ENCODE data around the gene NYAP2. TPM values are rescaled to one million over a fixed set of nuclear protein-coding genes. Genes with fewer than 3 reads are reported as not detected.

The NYAP2 gene
- polyA plus RNA-seq, 4 donors = 0.05 TPM; not detected in 3

- no peak for DNase-seq (ENCODE audit: low read depth in 4 of 4, low spot score in 3 of 4)
Measured at GRCh38 chr2:225536036-225536435, 136.5 kb downstream of the NYAP2 start.

DNA sequence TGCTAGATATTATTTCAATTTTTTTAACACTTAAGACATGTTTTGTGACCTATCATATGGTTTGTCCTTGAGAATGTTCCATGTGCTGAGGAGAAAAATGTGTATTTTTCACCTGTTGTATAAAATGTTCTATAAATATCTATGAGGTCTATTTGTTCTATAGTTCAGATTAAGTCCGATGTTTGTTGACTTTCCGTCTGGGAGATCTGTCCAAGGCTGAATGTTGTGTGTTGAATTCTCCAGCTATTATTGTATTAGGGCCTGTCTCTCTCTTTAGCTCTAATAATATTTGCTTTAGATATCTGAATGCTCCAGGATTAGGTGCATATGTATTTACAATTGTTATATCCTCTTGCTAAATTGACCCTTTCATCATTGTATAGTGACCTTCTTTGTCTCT lies 144.1 kb downstream of the NYAP2 start:
- DNase-seq (ENCODE audit: low read depth in 4 of 4, low spot score in 3 of 4) = no peak

- no peak for DNase-seq (ENCODE audit: low read depth in 4 of 4, low spot score in 3 of 4)
Measured at GRCh38 chr2:225556461-225556860, 157.0 kb downstream of the NYAP2 start.

DNA sequence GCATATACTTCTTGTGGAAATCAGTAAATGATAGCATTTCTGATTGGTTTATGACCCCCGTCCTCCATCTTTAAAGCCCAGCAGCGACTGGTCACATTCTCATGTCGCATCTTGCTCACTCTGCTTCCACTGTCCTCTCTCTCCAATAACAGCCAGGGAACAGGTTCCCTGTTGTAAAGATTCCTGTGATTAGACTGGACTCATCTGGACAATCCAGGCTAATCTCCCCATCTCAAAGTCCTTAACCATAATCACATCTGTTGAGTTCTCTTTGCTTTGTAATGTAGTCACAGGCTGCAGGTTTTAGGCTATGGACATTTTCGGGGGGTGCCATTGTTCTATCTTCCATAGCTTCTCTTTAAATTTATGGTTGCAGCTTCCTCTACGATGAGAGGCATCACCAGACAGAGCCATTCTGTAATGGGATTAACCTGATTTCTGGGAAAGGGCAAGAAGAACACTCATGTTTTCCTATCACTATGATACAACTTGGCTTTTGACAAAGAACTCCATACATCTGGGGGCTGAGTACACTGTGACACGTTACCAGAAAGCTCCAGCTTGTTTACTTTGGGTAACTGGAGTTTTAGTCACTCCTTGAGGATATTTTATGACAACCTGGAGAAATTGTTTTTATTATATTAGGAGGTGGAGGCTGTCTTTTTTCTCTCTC lies 159.0 kb downstream of the NYAP2 start:
- no peak for DNase-seq (ENCODE audit: low read depth in 4 of 4, low spot score in 3 of 4)

DNA sequence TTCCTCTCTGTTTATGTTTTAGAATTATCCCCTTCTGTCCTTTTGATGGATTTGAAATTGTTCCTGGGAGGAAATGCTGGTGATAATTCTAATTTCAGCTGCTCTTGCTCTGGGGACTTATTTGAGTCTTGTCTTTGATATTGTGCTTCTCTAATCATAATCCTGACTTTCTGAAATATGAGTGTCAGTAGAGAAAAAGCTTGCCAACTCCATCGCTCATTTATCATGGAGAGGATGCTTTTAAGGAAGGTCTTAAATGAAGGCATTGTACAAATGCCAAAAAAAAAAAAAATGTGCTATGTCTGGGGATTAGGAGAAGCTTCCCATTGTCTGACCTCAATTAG lies 159.5 kb downstream of the NYAP2 start:
- no peak for DNase-seq (ENCODE audit: low read depth in 4 of 4, low spot score in 3 of 4)

DNA sequence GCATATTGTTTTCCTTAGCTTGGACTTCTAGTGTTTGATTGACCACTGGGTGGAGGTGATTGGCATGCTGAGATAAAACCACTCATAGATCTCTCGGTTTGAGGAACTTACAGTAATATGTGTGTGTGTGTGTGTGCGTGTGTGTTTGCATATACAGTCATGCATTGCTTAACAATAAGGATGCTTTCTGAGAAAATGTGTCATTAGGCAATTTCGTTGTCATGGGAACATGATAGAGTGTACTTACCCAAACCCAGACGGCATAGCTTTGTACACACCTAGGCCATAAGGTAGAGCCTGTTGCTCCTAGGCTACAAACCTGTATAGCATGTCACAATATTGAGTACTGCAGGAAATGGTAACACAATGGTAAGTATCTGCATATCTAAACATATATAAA lies 167.3 kb downstream of the NYAP2 start:
- no peak for DNase-seq (ENCODE audit: low read depth in 4 of 4, low spot score in 3 of 4)

- no peak for DNase-seq (ENCODE audit: low read depth in 4 of 4, low spot score in 3 of 4)
Measured at GRCh38 chr2:225569995-225570394, 170.5 kb downstream of the NYAP2 start.

DNA sequence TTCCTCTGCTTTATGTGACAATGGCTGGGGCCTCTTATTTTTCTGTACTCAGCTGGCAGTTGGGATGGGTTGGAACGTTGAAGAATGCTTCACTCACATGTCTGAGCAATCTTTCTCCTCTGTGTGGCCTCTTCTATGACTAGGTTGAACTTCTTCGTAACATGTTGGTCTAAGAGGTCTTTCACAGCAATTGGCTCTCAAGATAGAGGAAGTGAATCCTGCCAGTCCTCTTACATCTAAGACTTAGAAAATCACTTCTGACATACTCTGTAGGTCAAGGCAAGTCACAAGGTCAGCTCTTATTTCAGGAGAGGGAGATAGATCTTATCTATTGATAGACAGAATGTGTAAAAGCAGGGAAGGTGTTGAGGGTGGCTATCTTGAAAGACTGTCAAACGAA lies 174.1 kb downstream of the NYAP2 start:
- no peak for DNase-seq (ENCODE audit: low read depth in 4 of 4, low spot score in 3 of 4)

DNA sequence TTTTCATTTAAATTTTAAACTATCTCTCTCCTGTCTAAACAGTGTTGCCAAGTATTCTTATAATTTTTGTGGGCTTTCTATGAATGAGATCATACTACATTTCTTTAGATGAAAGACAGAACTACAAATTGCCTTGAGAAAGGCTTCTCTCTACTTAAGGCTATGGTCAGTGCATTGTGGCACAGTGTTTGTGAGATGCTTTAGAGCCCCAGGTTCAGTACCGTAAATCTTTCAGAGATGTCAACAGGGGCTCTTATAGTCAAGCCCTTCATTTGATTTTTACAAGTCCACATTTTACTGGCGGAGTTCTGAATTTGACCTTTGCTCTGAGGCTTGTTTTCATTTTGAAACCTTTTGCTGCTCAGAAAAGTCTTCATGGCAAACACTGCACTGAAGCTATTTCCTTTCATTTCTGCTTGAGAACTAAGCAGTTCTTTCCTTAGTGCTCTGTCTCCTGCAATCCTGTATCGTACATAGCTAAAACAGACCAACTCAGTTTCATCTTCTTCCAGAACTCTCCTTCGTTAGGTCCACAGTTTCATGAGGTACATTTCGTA lies 175.2 kb downstream of the NYAP2 start:
- DNase-seq (ENCODE audit: low read depth in 4 of 4, low spot score in 3 of 4) = no peak

DNA sequence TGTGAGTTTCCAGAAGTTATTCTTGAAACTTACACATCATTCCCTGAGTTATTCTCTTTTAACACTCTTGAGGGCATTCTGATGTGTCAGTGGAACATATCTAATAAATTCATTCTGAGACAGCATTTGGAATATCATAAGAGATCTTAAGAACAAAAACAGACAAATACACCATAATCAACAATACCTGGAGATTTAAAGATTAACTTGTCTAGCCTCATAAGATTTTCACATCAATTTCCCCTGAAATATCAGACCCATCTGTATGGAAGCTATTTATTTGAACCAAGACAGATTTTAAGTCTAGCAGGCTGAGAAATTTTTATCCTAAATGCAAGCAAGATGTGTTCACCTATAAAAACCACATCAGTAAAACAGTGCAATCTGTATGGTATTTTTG lies 181.6 kb downstream of the NYAP2 start:
- no peak for DNase-seq (ENCODE audit: low read depth in 4 of 4, low spot score in 3 of 4)

- no peak for DNase-seq (ENCODE audit: low read depth in 4 of 4, low spot score in 3 of 4)
Measured at GRCh38 chr2:225581906-225582305, 182.4 kb downstream of the NYAP2 start.

GRCh38 chr2:225582355-225583116 lies 183.0 kb downstream of the NYAP2 start:
- no peak for DNase-seq (ENCODE audit: low read depth in 4 of 4, low spot score in 3 of 4)

DNA sequence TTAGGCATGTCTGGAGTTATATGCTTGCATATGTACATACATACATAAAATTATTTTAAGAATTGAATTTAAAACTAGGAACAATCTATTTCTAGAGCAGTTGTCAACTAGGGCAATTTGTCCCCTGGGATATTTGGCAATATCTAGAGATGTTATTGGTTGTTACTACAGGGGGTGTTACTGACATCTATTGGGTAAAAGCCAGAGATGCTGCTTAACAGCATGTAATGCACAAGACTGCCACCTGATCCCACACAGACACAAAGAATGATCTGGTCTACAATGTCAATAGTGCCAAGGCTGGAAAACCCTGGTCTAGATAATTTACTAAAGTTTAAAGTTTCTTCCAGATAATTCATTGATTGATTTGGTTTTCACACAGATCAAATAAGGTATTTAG lies 185.3 kb downstream of the NYAP2 start:
- DNase-seq (ENCODE audit: low read depth in 4 of 4, low spot score in 3 of 4) = no peak

GRCh38 chr2:225590932-225591331 lies 191.4 kb downstream of the NYAP2 start:
- DNase-seq (ENCODE audit: low read depth in 4 of 4, low spot score in 3 of 4) = no peak

GRCh38 chr2:225597911-225598310 lies 198.4 kb downstream of the NYAP2 start:
- DNase-seq (ENCODE audit: low read depth in 4 of 4, low spot score in 3 of 4) = no peak

GRCh38 chr2:225598426-225598825 lies 198.9 kb downstream of the NYAP2 start:
- DNase-seq (ENCODE audit: low read depth in 4 of 4, low spot score in 3 of 4) = no peak

DNA sequence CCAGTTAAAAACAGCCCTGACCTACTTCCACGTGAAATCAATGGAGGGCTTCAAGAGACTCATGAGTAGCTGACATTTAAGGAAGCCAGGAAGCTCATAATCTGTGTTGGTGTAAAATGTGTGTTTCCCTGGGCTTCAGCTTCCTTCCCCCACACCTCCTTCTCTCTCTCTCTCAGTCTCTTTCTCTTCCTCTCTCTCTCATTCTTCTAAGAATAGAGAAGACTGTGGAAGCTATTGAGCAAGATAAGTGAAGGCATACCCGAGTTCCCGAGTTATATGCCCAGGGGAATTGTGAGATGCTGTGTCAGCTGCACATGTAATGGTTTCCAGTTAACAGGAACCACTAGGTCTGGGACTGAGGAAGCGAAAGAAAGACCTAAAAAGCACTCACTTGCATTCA lies 199.4 kb downstream of the NYAP2 start:
- DNase-seq (ENCODE audit: low read depth in 4 of 4, low spot score in 3 of 4) = no peak

DNA sequence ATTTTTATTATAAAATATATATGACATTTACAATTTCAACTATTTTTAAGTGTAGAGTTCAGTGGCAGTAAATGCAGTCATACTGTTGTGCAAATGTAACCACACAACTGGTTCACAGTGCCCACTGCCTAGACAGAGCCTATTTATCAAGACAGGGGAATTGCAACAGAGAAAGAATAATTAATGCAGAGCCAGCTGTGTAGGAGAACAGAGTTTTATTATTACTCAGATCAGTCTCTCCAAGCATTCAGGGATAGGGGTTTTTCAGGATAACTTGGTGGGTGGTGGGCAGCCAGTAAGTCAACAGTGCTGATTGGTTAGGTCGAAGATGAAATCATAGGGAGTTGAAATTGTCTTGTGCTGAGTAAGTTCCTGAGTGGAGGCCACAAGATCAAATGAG lies 200.3 kb downstream of the NYAP2 start:
- DNase-seq (ENCODE audit: low read depth in 4 of 4, low spot score in 3 of 4) = no peak

- DNase-seq (ENCODE audit: low read depth in 4 of 4, low spot score in 3 of 4) = no peak
Measured at GRCh38 chr2:225600444-225600843, 200.9 kb downstream of the NYAP2 start.

DNA sequence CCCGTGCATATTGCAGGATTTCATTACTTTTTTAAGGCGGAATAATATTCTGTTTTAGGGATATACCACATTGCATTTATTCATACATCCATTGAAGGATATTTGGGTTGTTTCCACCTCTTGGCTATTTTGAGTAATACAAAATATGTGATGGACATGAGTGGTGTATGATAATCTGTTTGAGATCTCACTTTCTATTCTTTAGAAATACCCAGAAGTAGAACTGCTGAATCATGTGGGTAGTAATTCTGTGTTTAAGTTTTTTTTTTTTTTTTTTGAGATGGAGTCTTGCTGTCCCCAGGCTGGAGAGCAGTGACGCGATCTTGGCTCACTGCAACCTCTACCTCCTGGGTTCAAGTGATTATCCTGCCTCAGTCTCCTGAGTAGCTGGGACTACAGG lies 201.4 kb downstream of the NYAP2 start:
- DNase-seq (ENCODE audit: low read depth in 4 of 4, low spot score in 3 of 4) = no peak

DNA sequence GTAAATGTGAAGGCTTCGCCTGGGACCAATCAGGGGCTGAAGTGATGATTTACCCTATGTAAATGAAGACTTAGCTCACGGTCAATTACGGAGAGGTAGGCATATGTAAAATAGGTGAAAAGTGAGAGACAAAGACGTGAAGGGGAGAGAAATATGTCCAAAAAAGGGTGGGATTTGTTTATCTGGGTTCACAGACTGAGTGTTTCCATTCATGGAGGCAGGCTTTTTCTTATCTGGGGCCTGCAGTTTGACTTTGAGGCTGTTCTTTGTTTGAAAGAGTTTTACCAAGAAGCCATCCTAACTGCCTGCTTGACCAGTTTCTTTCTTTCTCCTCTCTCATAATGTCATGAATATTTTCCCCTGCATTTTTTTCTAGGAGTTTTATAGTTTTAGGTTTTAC lies 202.7 kb downstream of the NYAP2 start:
- no peak for DNase-seq (ENCODE audit: low read depth in 4 of 4, low spot score in 3 of 4)

GRCh38 chr2:225608136-225608535 lies 208.6 kb downstream of the NYAP2 start:
- DNase-seq (ENCODE audit: low read depth in 4 of 4, low spot score in 3 of 4) = no peak

Measured in right renal pelvis (tissue), 4 donors.